Subcutaneous adipose tissue (tissue), 4 donors: ENCODE data around the gene SLC13A4. TPM values are rescaled to one million over a fixed set of nuclear protein-coding genes. Genes with fewer than 3 reads are reported as not detected.

Source experiments
- total RNA-seq, 4 donors: library from RNA; depleted of rRNA; stranded (reverse); fragments of >200 nt; gene quantifications; one replicate each; pipeline ENCODE4 v1.1.0, GENCODE V29; 2016
- TF ChIP-seq, protein P1 (sequence below): fragments of 450-650 bp; IDR thresholded peaks from one replicate; pipeline ENCODE4 v1.5.1; 2016; ENCODE audit warnings: low read depth, mild to moderate bottlenecking, control low read depth, antibody characterized with exemption, moderate library complexity

Gene SLC13A4
- total RNA-seq, 4 donors from 2014 or later = 0.17 to 0.88 TPM; not detected in 2

DNA sequence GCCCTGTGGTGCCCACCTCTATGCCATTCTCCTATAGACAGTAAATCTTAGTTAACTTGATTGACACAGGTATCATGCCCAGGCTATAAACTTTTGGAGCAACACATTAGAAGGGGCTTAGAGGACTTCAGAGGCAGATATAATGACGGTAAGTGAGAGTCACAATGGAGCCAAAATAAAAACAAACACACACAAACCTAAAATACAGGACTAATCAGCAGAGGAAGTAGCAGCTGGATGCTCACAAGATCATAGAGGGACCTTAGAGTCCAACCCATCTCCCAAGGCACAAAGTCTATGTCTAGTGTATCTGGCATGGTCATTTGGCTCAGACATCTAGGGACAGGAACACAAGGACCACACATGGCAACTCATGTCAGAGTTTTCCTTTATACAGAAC, 12.3 kb downstream of the SLC13A4 start:
- TF ChIP-seq, protein P1, sequence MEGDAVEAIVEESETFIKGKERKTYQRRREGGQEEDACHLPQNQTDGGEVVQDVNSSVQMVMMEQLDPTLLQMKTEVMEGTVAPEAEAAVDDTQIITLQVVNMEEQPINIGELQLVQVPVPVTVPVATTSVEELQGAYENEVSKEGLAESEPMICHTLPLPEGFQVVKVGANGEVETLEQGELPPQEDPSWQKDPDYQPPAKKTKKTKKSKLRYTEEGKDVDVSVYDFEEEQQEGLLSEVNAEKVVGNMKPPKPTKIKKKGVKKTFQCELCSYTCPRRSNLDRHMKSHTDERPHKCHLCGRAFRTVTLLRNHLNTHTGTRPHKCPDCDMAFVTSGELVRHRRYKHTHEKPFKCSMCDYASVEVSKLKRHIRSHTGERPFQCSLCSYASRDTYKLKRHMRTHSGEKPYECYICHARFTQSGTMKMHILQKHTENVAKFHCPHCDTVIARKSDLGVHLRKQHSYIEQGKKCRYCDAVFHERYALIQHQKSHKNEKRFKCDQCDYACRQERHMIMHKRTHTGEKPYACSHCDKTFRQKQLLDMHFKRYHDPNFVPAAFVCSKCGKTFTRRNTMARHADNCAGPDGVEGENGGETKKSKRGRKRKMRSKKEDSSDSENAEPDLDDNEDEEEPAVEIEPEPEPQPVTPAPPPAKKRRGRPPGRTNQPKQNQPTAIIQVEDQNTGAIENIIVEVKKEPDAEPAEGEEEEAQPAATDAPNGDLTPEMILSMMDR = no peak

DNA sequence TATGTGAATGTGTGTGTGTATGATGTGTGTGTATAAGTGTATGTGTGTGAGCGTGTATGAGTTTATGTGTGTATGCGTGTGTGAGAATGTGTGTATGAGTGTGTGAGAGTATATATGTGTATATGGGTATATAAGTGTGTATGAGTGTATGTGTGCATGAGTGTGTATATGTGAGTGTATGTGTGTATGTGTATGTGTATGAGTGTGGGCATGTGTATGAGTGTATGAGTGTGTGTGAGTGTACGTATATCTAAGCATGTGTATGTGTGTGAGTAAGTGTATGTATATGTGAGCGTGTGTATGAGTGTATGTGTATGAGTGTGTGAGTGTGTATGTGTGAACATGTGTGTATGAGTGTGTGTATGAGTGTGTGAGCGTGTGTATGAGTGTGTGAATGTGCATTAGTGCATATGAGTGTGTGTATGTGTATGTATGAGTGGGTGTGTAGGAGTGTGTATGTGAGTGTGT, 12.9 kb downstream of the SLC13A4 start:
- TF ChIP-seq, protein P1 = no peak

DNA sequence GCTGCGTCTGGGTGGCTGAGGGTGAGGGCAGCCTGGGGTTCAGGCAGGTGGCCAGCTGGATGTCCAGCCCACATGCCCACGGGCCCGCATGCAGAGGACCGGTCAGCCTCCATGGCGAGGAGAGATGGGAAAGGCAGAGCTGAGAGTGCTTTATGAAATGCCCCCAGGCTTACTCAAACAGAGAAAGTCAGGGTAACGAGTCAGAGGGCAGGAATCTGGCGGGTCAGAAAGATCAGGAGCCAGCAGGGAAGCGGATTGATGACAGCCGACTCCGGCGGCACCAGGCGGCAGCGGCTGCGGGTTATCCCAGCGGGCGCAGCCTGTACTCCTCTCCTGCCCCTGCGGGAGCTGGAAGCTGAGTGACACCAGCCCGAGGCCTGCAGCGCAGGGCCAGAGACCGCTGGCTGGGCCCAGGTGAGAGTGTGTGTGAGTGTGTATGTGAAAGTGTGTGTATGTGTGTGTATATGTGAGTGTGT, 13.4 kb downstream of the SLC13A4 start:
- TF ChIP-seq, protein P1 = no peak

DNA sequence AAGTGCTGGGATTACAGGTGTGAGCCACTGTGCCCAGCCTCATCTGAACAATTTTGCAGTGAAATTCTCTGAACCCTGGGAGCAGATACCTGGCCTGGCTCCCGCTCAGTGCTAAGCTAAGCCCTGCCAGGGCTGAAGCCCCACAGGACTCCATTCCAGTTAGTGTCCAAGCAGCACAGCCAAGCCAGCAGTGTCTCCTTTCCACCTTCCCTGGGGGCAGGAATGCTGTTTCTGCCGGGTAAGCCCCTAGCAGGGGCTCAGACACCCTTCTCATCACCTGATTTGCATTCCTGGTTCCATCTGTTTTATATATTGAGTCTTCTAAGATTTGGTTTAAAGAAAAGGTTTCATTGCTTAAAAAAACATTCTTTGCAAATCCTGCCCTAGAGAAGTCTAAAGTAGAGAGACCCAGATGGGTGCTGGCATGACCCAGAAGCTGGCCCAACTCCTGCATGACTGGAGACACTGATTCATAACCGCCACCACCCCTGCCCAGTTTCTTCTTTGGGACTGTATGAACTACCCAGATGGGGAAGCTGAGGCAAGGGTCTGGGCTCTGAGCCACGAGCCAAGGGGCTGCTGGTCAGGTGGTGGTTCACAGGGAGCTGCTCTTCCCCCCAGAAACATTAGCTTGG, 14.0 kb downstream of the SLC13A4 start:
- TF ChIP-seq, protein P1 = no peak

DNA sequence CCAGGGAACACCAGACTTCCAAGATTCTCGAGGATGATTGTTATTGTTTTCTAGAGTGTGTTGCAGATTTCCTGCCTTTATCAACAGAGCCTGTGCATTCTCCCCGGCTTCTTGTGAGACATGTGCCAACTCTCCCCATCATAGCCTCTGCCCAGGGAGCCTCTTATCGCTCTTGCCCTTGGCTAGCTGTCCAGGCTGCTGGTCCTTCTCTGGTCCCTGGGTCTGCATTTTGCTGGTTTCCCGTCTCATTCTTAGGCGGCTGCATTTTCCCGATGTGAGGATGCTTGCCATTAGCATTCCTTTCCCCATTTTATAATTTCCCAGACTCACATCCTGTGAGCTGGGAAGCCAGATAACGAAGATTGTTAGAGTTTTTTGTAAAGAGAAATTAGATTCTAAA, 15.2 kb downstream of the SLC13A4 start:
- TF ChIP-seq, protein P1 = no peak

DNA sequence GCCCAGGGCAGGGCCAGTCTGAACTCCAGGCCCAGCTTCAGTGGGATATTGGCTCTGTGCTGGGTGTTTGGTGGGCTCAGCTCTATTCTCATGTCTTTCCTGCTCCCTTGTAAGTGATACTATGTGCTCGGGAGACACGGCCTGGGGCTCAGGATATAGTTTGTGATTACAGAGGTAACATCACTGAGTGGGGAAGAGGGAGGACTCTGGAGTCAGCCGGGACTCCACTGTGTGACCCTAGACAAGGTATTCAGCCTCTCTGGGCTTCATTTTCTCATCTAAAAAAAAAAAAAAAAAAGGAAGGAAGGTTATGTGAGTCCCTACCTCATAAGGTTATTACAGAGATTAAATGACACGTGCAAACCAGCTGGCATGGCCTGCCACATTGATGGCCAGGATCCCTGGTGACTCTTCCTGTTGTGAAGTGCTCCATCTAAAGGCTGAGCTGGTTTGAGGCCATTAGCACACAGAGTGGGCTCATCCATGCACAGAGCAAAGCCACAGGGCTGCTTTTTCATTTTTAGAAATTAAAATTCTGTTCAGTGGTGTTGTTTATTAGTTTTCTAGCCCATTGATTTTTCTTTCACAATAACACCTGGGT, 15.7 kb downstream of the SLC13A4 start:
- TF ChIP-seq, protein P1 = no peak

DNA sequence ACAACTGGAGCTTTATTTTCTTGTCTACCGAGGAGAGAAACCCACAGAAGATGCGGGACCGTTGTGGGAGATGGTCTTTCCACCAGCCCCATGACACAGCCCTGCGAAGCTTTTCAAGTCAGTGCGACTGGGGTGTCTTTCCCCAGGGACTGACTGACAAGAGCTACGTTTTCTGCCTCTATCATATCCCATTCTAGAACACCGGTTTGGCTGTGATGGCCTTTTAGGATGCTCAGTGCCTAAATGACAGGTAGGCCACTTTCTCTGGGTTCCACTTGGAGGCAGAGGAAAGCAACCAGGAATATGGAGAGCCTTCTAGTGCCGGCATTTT, 16.9 kb downstream of the SLC13A4 start:
- TF ChIP-seq, protein P1 = no peak
